HepG2 (cell line): Measurements from ENCODE around the gene HECTD4. TPM values are rescaled to one million over a fixed set of nuclear protein-coding genes. Genes with fewer than 3 reads are reported as not detected.

Experiments
- ASH2L ChIP-seq: fragments of 300-600, 200-600 bp; sonication (generic); IDR thresholded peaks from 2 replicates; pipeline ENCODE4 v1.7.0; 2017; ENCODE audit warnings: low read depth, mild to moderate bottlenecking, moderate library complexity, mixed read lengths, low read length; ENCODE audit not compliant: insufficient read length
- EEA1 ChIP-seq: sonication (generic); formaldehyde crosslinking; IDR thresholded peaks from 2 replicates; pipeline ENCODE4 v1.5.1; 2020; ENCODE audit warnings: mild to moderate bottlenecking, missing genetic modification reagents, borderline replicate concordance
- PRPF4 ChIP-seq: fragments of 200-400 bp; formaldehyde crosslinking; IDR thresholded peaks from 2 replicates; pipeline ENCODE4 v1.6.1; 2016; ENCODE audit warnings: low read length, low read depth; ENCODE audit not compliant: poor library complexity, severe bottlenecking
- RAD21 ChIP-seq: fragments of 450-650 bp; formaldehyde crosslinking; IDR thresholded peaks from 2 replicates; pipeline ENCODE4 v1.5.0; 2020; ENCODE audit warnings: mild to moderate bottlenecking
- TMF1 ChIP-seq: sonication (generic); formaldehyde crosslinking; IDR thresholded peaks from 2 replicates; pipeline ENCODE4 v1.8.1; 2022; ENCODE audit warnings: low read depth, missing genetic modification reagents
- UBTF ChIP-seq: sonication (generic); formaldehyde crosslinking; IDR thresholded peaks from 2 replicates; pipeline ENCODE4 v1.4.0; 2020; ENCODE audit warnings: mild to moderate bottlenecking, missing genetic modification reagents
- ZBTB38 ChIP-seq: sonication (generic); formaldehyde crosslinking; IDR thresholded peaks from 2 replicates; pipeline ENCODE4 v1.5.1; 2020; ENCODE audit warnings: mild to moderate bottlenecking, missing genetic modification reagents
- ZFX ChIP-seq: sonication (generic); formaldehyde crosslinking; IDR thresholded peaks from 2 replicates; pipeline ENCODE4 v1.4.0; 2020; ENCODE audit warnings: mild to moderate bottlenecking, low read depth, missing genetic modification reagents, moderate library complexity
- ZNF18 ChIP-seq: sonication (generic); formaldehyde crosslinking; IDR thresholded peaks from 2 replicates; pipeline ENCODE4 v1.8.0; 2022; ENCODE audit warnings: mild to moderate bottlenecking, missing genetic modification reagents; ENCODE audit not compliant: insufficient replicate concordance
- ZNF280B ChIP-seq: sonication (generic); formaldehyde crosslinking; IDR thresholded peaks from 2 replicates; pipeline ENCODE4 v1.5.0; 2020; ENCODE audit warnings: missing genetic modification reagents, mild to moderate bottlenecking, borderline replicate concordance
- ZNF292 ChIP-seq: sonication (generic); formaldehyde crosslinking; IDR thresholded peaks from 2 replicates; pipeline ENCODE4 v1.8.1; 2022; ENCODE audit warnings: mild to moderate bottlenecking, low read depth, missing genetic modification reagents, borderline replicate concordance
- ZNF331 ChIP-seq: sonication (generic); formaldehyde crosslinking; IDR thresholded peaks from 2 replicates; pipeline ENCODE4 v1.4.0; 2020; ENCODE audit warnings: missing genetic modification reagents
- ZNF512B ChIP-seq: sonication (generic); formaldehyde crosslinking; IDR thresholded peaks from 2 replicates; pipeline ENCODE4 v1.5.1; 2020; ENCODE audit warnings: missing genetic modification reagents, mild to moderate bottlenecking, borderline replicate concordance
- ZNF687 ChIP-seq: sonication (generic); formaldehyde crosslinking; IDR thresholded peaks from 2 replicates; pipeline ENCODE4 v1.5.1; 2020; ENCODE audit warnings: mild to moderate bottlenecking, missing genetic modification reagents, moderate library complexity
- polyA plus RNA-seq, 8 experiments: library from polyadenylated mRNA; depleted of rRNA in 3 of 8; stranded (reverse) in 7 of 8; unstranded in 1 of 8; fragments of >200 nt; fragmentation: Illumina TruSeq in 4 of 8; extraction: Trizol in 4 of 8; gene quantifications; 2 replicates each; pipeline versions ENCODE4 v1.2.1 to v1.2.3, GENCODE V29; 2011 to 2016; ENCODE audit warnings: low read depth in 4 of 8, missing spikeins in 1 of 8, mixed read lengths in 1 of 8; ENCODE audit not compliant: insufficient read depth in 1 of 8
- total RNA-seq, 5 experiments: library from RNA; depleted of rRNA; stranded (reverse); fragments of >200 nt; fragmentation: Illumina TruSeq; extraction: Trizol; gene quantifications; 2 replicates each; pipeline ENCODE4 v1.2.3, GENCODE V29; 2016; ENCODE audit warnings: low read depth in 1 of 5

HECTD4 gene
- total and polyA plus RNA-seq, 2 of the 13 experiments (the other 11 are each of a cell fraction or from before 2014, with no cell fraction given) = 9.0 to 11.4 TPM

GRCh38 chr12:112380663-112381405, 1.4 kb downstream of the HECTD4 start (continued):
- TF ChIP-seq UBTF (CRISPR knock-in tag) = no peak; the same call in 1 of the 2 replicates
- no peak for TF ChIP-seq ZNF331 (CRISPR knock-in tag)
- peak; percentile 67 for TF ChIP-seq ZFX (CRISPR knock-in tag)
- TF ChIP-seq ASH2L = peak; percentile 9
- peak; percentile 17; the same call in 1 of the 2 replicates for TF ChIP-seq RAD21
- TF ChIP-seq ZNF280B (CRISPR knock-in tag) = 0 out of 2 replicates have a peak, but pooled peaks have one; percentile 51
- no peak for TF ChIP-seq EEA1 (CRISPR knock-in tag)
- peak; percentile 45; the same call in 1 of the 2 replicates for TF ChIP-seq ZNF292
- TF ChIP-seq ZNF18 (CRISPR knock-in tag) = peak; percentile 47
- TF ChIP-seq ZNF512B (CRISPR knock-in tag) = 0 out of 2 replicates have a peak, but pooled peaks have one; percentile 48
- peak; percentile 39 for TF ChIP-seq PRPF4
- TF ChIP-seq TMF1 (CRISPR knock-in tag) = no peak
- TF ChIP-seq ZBTB38 (CRISPR knock-in tag) = 0 out of 2 replicates have a peak, but pooled peaks have one; percentile 16
- TF ChIP-seq ZNF687 (CRISPR knock-in tag) = peak; percentile 65
